ENCODE data around the gene MAN2A1. TPM values are rescaled to one million over a fixed set of nuclear protein-coding genes. Genes with fewer than 3 reads are reported as not detected.

MAN2A1 gene
- total RNA-seq = 33.1 and 33.3 TPM in 2 replicates

- peak within 1 kb of the TSS; percentile 86 for H3K4me3 Mint-ChIP-seq (ENCODE audit: low read depth)
- H3K9me3 Mint-ChIP-seq = peaks cover 14% of the 10 kb centered on the region
- H3K27ac Mint-ChIP-seq = peak within 1 kb of the TSS; percentile 91
- H3K27me3 Mint-ChIP-seq (ENCODE audit: low read depth) = peaks cover 5% of the 10 kb centered on the region
- peaks cover 10% of the 10 kb centered on the region for H3K36me3 Mint-ChIP-seq (ENCODE audit: low read depth)
- H3K4me1 Mint-ChIP-seq (ENCODE audit: low read depth) = peaks cover 41% of the 10 kb centered on the region
- intact Hi-C loops (cut with micrococcal nuclease) = loop anchor here (2.0 to 5.0 kb wide), 7 partner anchors 33 to 1307 kb away; partner anchors contain the start of genes FBXL17 and SLC25A46
- DNase-seq (ENCODE audit: low spot score) = peak; percentile 80
Observed at GRCh38 chr5:109689740-109690241, at the start of gene MAN2A1. TSS of gene MAN2A1 (plus strand) at chr5:109689927. CDS start at chr5:109690418, 491 bp downstream.

GRCh38 chr5:109640976-109641375 is 48.8 kb upstream of the MAN2A1 start:
- Mint-ChIP-seq H3K9me3 (no peaks in the 10 kb centered on the region), H3K36me3 (ENCODE audit: low read depth) (no peaks in the 10 kb centered on the region), H3K27ac (no peak overlapping the region), H3K27me3 (ENCODE audit: low read depth) (no peaks in the 10 kb centered on the region), H3K4me3 (ENCODE audit: low read depth) (no peak overlapping the region), H3K4me1 (ENCODE audit: low read depth) (no peaks in the 10 kb centered on the region)
- no peak for DNase-seq (ENCODE audit: low spot score)
- intact Hi-C loops (cut with micrococcal nuclease) = no loop called here

GRCh38 chr5:109643791-109644350 is 45.9 kb upstream of the MAN2A1 start:
- intact Hi-C loops (cut with micrococcal nuclease) = no loop called here
- Mint-ChIP-seq H3K27ac (no peak overlapping the region), H3K36me3 (ENCODE audit: low read depth) (no peaks in the 10 kb centered on the region), H3K9me3 (no peaks in the 10 kb centered on the region), H3K27me3 (ENCODE audit: low read depth) (no peaks in the 10 kb centered on the region), H3K4me1 (ENCODE audit: low read depth) (no peaks in the 10 kb centered on the region), H3K4me3 (ENCODE audit: low read depth) (no peak overlapping the region)
- DNase-seq (ENCODE audit: low spot score) = no peak

GRCh38 chr5:109644829-109645228 is 44.9 kb upstream of the MAN2A1 start:
- Mint-ChIP-seq H3K4me3 (ENCODE audit: low read depth) (no peak overlapping the region), H3K9me3 (no peaks in the 10 kb centered on the region), H3K36me3 (ENCODE audit: low read depth) (no peaks in the 10 kb centered on the region), H3K27ac (no peak overlapping the region), H3K27me3 (ENCODE audit: low read depth) (no peaks in the 10 kb centered on the region), H3K4me1 (ENCODE audit: low read depth) (no peaks in the 10 kb centered on the region)
- intact Hi-C loops (cut with micrococcal nuclease) = no loop called here
- DNase-seq (ENCODE audit: low spot score) = no peak

GRCh38 chr5:109645707-109646192 is 44.0 kb upstream of the MAN2A1 start:
- intact Hi-C loops (cut with micrococcal nuclease) = no loop called here
- Mint-ChIP-seq H3K27ac (no peak overlapping the region), H3K4me3 (ENCODE audit: low read depth) (no peak overlapping the region), H3K27me3 (ENCODE audit: low read depth) (no peaks in the 10 kb centered on the region), H3K36me3 (ENCODE audit: low read depth) (no peaks in the 10 kb centered on the region), H3K4me1 (ENCODE audit: low read depth) (no peaks in the 10 kb centered on the region), H3K9me3 (no peaks in the 10 kb centered on the region)
- DNase-seq (ENCODE audit: low spot score) = no peak

- Mint-ChIP-seq H3K27me3 (ENCODE audit: low read depth) (no peaks in the 10 kb centered on the region), H3K27ac (no peak overlapping the region), H3K4me3 (ENCODE audit: low read depth) (no peak overlapping the region), H3K36me3 (ENCODE audit: low read depth) (no peaks in the 10 kb centered on the region), H3K9me3 (no peaks in the 10 kb centered on the region), H3K4me1 (ENCODE audit: low read depth) (no peaks in the 10 kb centered on the region)
- intact Hi-C loops (cut with micrococcal nuclease) = no loop called here
- no peak for DNase-seq (ENCODE audit: low spot score)
Observed at GRCh38 chr5:109649318-109649717, 40.4 kb upstream of the MAN2A1 start.

GRCh38 chr5:109650493-109650892 is 39.2 kb upstream of the MAN2A1 start:
- no peaks in the 10 kb centered on the region for H3K9me3 Mint-ChIP-seq
- no peaks in the 10 kb centered on the region for H3K36me3 Mint-ChIP-seq (ENCODE audit: low read depth)
- intact Hi-C loops (cut with micrococcal nuclease) = no loop called here
- no peaks in the 10 kb centered on the region for H3K27me3 Mint-ChIP-seq (ENCODE audit: low read depth)
- DNase-seq (ENCODE audit: low spot score) = no peak
- peaks cover under 1% of the 10 kb centered on the region for H3K4me1 Mint-ChIP-seq (ENCODE audit: low read depth)
- H3K27ac Mint-ChIP-seq = no peak overlapping the region
- H3K4me3 Mint-ChIP-seq (ENCODE audit: low read depth) = no peak overlapping the region

- H3K9me3 Mint-ChIP-seq = no peaks in the 10 kb centered on the region
- no peak for DNase-seq (ENCODE audit: low spot score)
- peaks cover 17% of the 10 kb centered on the region for H3K4me1 Mint-ChIP-seq (ENCODE audit: low read depth)
- intact Hi-C loops (cut with micrococcal nuclease) = no loop called here
- H3K27ac Mint-ChIP-seq = no peak overlapping the region
- H3K27me3 Mint-ChIP-seq (ENCODE audit: low read depth) = no peaks in the 10 kb centered on the region
- H3K36me3 Mint-ChIP-seq (ENCODE audit: low read depth) = no peaks in the 10 kb centered on the region
- H3K4me3 Mint-ChIP-seq (ENCODE audit: low read depth) = no peak overlapping the region
Observed at GRCh38 chr5:109652096-109652495, 37.6 kb upstream of the MAN2A1 start.

GRCh38 chr5:109653042-109653441 is 36.7 kb upstream of the MAN2A1 start:
- intact Hi-C loops (cut with micrococcal nuclease) = no loop called here
- peaks cover 21% of the 10 kb centered on the region for H3K4me1 Mint-ChIP-seq (ENCODE audit: low read depth)
- no peak overlapping the region for H3K4me3 Mint-ChIP-seq (ENCODE audit: low read depth)
- no peaks in the 10 kb centered on the region for H3K27me3 Mint-ChIP-seq (ENCODE audit: low read depth)
- no peak overlapping the region for H3K27ac Mint-ChIP-seq
- no peaks in the 10 kb centered on the region for H3K36me3 Mint-ChIP-seq (ENCODE audit: low read depth)
- no peaks in the 10 kb centered on the region for H3K9me3 Mint-ChIP-seq
- DNase-seq (ENCODE audit: low spot score) = no peak

- Mint-ChIP-seq H3K27ac (no peak overlapping the region), H3K36me3 (ENCODE audit: low read depth) (no peaks in the 10 kb centered on the region), H3K4me3 (ENCODE audit: low read depth) (no peak overlapping the region), H3K4me1 (ENCODE audit: low read depth) (peaks cover 21% of the 10 kb centered on the region), H3K27me3 (ENCODE audit: low read depth) (peaks cover 4% of the 10 kb centered on the region), H3K9me3 (no peaks in the 10 kb centered on the region)
- intact Hi-C loops (cut with micrococcal nuclease) = no loop called here
- no peak for DNase-seq (ENCODE audit: low spot score)
Observed at GRCh38 chr5:109653561-109654239, 36.0 kb upstream of the MAN2A1 start.

GRCh38 chr5:109654455-109654854 is 35.3 kb upstream of the MAN2A1 start:
- H3K27ac Mint-ChIP-seq = no peak overlapping the region
- peaks cover 21% of the 10 kb centered on the region for H3K4me1 Mint-ChIP-seq (ENCODE audit: low read depth)
- peaks cover 6% of the 10 kb centered on the region for H3K27me3 Mint-ChIP-seq (ENCODE audit: low read depth)
- H3K4me3 Mint-ChIP-seq (ENCODE audit: low read depth) = no peak overlapping the region
- intact Hi-C loops (cut with micrococcal nuclease) = no loop called here
- H3K9me3 Mint-ChIP-seq = no peaks in the 10 kb centered on the region
- no peak for DNase-seq (ENCODE audit: low spot score)
- no peaks in the 10 kb centered on the region for H3K36me3 Mint-ChIP-seq (ENCODE audit: low read depth)

GRCh38 chr5:109655841-109656240 is 33.9 kb upstream of the MAN2A1 start:
- DNase-seq (ENCODE audit: low spot score) = no peak
- no peaks in the 10 kb centered on the region for H3K9me3 Mint-ChIP-seq
- intact Hi-C loops (cut with micrococcal nuclease) = loop anchor here (2.0 kb wide), 1 partner anchor 33 kb away; the partner anchor contains the start of gene MAN2A1
- no peaks in the 10 kb centered on the region for H3K36me3 Mint-ChIP-seq (ENCODE audit: low read depth)
- peaks cover 21% of the 10 kb centered on the region for H3K4me1 Mint-ChIP-seq (ENCODE audit: low read depth)
- no peak overlapping the region for H3K27ac Mint-ChIP-seq
- peaks cover 14% of the 10 kb centered on the region for H3K27me3 Mint-ChIP-seq (ENCODE audit: low read depth)
- no peak overlapping the region for H3K4me3 Mint-ChIP-seq (ENCODE audit: low read depth)

GRCh38 chr5:109656829-109657228 is 32.9 kb upstream of the MAN2A1 start:
- no peak overlapping the region for H3K4me3 Mint-ChIP-seq (ENCODE audit: low read depth)
- H3K27me3 Mint-ChIP-seq (ENCODE audit: low read depth) = peaks cover 14% of the 10 kb centered on the region
- peak; percentile 13 for DNase-seq (ENCODE audit: low spot score)
- intact Hi-C loops (cut with micrococcal nuclease) = loop anchor here (2.0 kb wide), 1 partner anchor 32 kb away; the partner anchor contains the start of gene MAN2A1
- no peaks in the 10 kb centered on the region for H3K9me3 Mint-ChIP-seq
- no peaks in the 10 kb centered on the region for H3K36me3 Mint-ChIP-seq (ENCODE audit: low read depth)
- H3K27ac Mint-ChIP-seq = no peak overlapping the region
- H3K4me1 Mint-ChIP-seq (ENCODE audit: low read depth) = peaks cover 21% of the 10 kb centered on the region
